Muscle of leg (tissue), 11 donors: Measurements from ENCODE around the gene TREML1. TPM values are rescaled to one million over a fixed set of nuclear protein-coding genes. Genes with fewer than 3 reads are reported as not detected.

ENCODE experiments used
- DNase-seq: peaks from one replicate; pipeline ENCODE4 v3.0.0; 2013
- H3K27ac ChIP-seq: one replicate; pipeline ENCODE4 v1.5.1; 2013; ENCODE audit warnings: mild to moderate bottlenecking, low read length, control low read depth
- H3K27me3 ChIP-seq: one replicate; pipeline ENCODE4 v1.6.1; 2013; ENCODE audit warnings: low read length; ENCODE audit not compliant: control insufficient read depth, insufficient read depth
- H3K36me3 ChIP-seq: one replicate; pipeline ENCODE4 v1.6.1; 2013; ENCODE audit warnings: low read length; ENCODE audit not compliant: control insufficient read depth, insufficient read depth
- H3K4me1 ChIP-seq: one replicate; pipeline ENCODE4 v1.6.1; 2013; ENCODE audit warnings: low read length; ENCODE audit not compliant: control insufficient read depth, insufficient read depth
- H3K4me3 ChIP-seq: one replicate; pipeline ENCODE4 v1.5.1; 2013; ENCODE audit warnings: low read length, control low read depth
- H3K9me3 ChIP-seq: replicated peaks from 2 replicates; pipeline ENCODE4 v1.6.1; 2013; ENCODE audit warnings: low read depth, low read length; ENCODE audit not compliant: control insufficient read depth
- WGBS: methylation state at CpG from one replicate; pipeline ENCODE4 v1.1.5; 2013; ENCODE audit warnings: missing lambda C conversion rate; ENCODE audit not compliant: insufficient coverage; 5-methylcytosine and 5-hydroxymethylcytosine counted together
- polyA plus RNA-seq, 8 donors: library from polyadenylated mRNA; unstranded; fragments of 120-200 nt; gene quantifications; one replicate each; pipeline versions ENCODE4 v1.2.1 to v1.2.3, GENCODE V29; 2013; ENCODE audit warnings: inconsistent platforms in 1 of 8, low replicate concordance in 1 of 8; ENCODE audit not compliant: insufficient read length in 8 of 8, insufficient read depth in 1 of 8
- total RNA-seq: library from RNA; stranded (reverse); fragments of 120-200 nt; gene quantifications from one replicate; pipeline ENCODE4 v1.2.4, GENCODE V29; 2013

The TREML1 gene
- total and polyA plus RNA-seq, 9 donors, result 0.10 to 0.49 (median 0.17) TPM; not detected in 1

GRCh38 chr6:41162687-41163418 lies 8.7 kb upstream of the TREML1 start, which contains the start of gene TREM2:
TREM2 (minus strand) TSS chr6:41163116; CDS start chr6:41163082, 34 bp downstream.
- peaks cover 2% of the 10 kb centered on the region for H3K27me3 ChIP-seq
- H3K9me3 ChIP-seq, result no peaks in the 10 kb centered on the region
- H3K36me3 ChIP-seq, result no peaks in the 10 kb centered on the region
- no peak for DNase-seq
- H3K27ac ChIP-seq, result no peak within 1 kb of the TSS
- H3K4me1 ChIP-seq, result peaks cover 17% of the 10 kb centered on the region
- WGBS, result 49% methylated on average over 5 of the region's 10 CpGs
- no peak within 1 kb of the TSS for H3K4me3 ChIP-seq

GRCh38 chr6:41161851-41162552 lies 7.9 kb upstream of the TREML1 start:
- 81% methylated on average over 4 of the region's 13 CpGs for WGBS
- DNase-seq, result peak; percentile 22
- H3K4me3 ChIP-seq, result no peak overlapping the region
- H3K27ac ChIP-seq, result no peak overlapping the region
- no peaks in the 10 kb centered on the region for H3K9me3 ChIP-seq
- H3K4me1 ChIP-seq, result peaks cover 17% of the 10 kb centered on the region
- no peaks in the 10 kb centered on the region for H3K36me3 ChIP-seq
- peaks cover 2% of the 10 kb centered on the region for H3K27me3 ChIP-seq

- no peak overlapping the region for H3K4me3 ChIP-seq
- DNase-seq, result no peak
- H3K36me3 ChIP-seq, result no peaks in the 10 kb centered on the region
- peaks cover 2% of the 10 kb centered on the region for H3K27me3 ChIP-seq
- peaks cover 17% of the 10 kb centered on the region for H3K4me1 ChIP-seq
- no peak overlapping the region for H3K27ac ChIP-seq
- 93% methylated on average over 3 of the region's 10 CpGs for whole genome bisulfite sequencing
- no peaks in the 10 kb centered on the region for H3K9me3 ChIP-seq
Measured at GRCh38 chr6:41161380-41161779, 7.2 kb upstream of the TREML1 start.

- DNase-seq, result no peak
- WGBS, result 67% methylated on average over 3 of the region's 3 CpGs
- Histone ChIP-seq H3K27me3 (peaks cover 2% of the 10 kb centered on the region), H3K4me1 (peaks cover 17% of the 10 kb centered on the region), H3K36me3 (no peaks in the 10 kb centered on the region), H3K4me3 (no peak overlapping the region), H3K9me3 (no peaks in the 10 kb centered on the region), H3K27ac (no peak overlapping the region)
Measured at GRCh38 chr6:41160933-41161332, 6.8 kb upstream of the TREML1 start.

- Histone ChIP-seq H3K4me3 (no peak overlapping the region), H3K27ac (no peak overlapping the region), H3K9me3 (no peaks in the 10 kb centered on the region), H3K36me3 (no peaks in the 10 kb centered on the region), H3K27me3 (peaks cover 2% of the 10 kb centered on the region), H3K4me1 (peaks cover 17% of the 10 kb centered on the region)
- peak; percentile 60 for DNase-seq
- 81% methylated on average over 7 of the region's 12 CpGs for WGBS
Measured at GRCh38 chr6:41159415-41160082, 5.4 kb upstream of the TREML1 start.

- H3K27me3 ChIP-seq, result peaks cover 2% of the 10 kb centered on the region
Measured at GRCh38 chr6:41157323-41157722, 3.2 kb upstream of the TREML1 start.

GRCh38 chr6:41156771-41157170 lies 2.6 kb upstream of the TREML1 start:
- H3K27me3 ChIP-seq, result peaks cover 2% of the 10 kb centered on the region
- WGBS, result 91% methylated on average over 6 of the region's 6 CpGs
- H3K9me3 ChIP-seq, result no peaks in the 10 kb centered on the region
- H3K4me1 ChIP-seq, result peaks cover 17% of the 10 kb centered on the region
- no peaks in the 10 kb centered on the region for H3K36me3 ChIP-seq
- H3K27ac ChIP-seq, result no peak overlapping the region
- no peak for DNase-seq
- H3K4me3 ChIP-seq, result no peak overlapping the region

More at GRCh38 chr6:41157323-41157722, 3.2 kb upstream of the TREML1 start:
- 85% methylated on average over 4 of the region's 5 CpGs for WGBS
- H3K4me3 ChIP-seq, result no peak overlapping the region
- no peak overlapping the region for H3K27ac ChIP-seq
- H3K36me3 ChIP-seq, result no peaks in the 10 kb centered on the region
- peak; percentile 28 for DNase-seq
- H3K4me1 ChIP-seq, result peaks cover 17% of the 10 kb centered on the region
- no peaks in the 10 kb centered on the region for H3K9me3 ChIP-seq

- Histone ChIP-seq H3K36me3 (no peaks in the 10 kb centered on the region), H3K9me3 (no peaks in the 10 kb centered on the region), H3K4me3 (no peak overlapping the region), H3K27me3 (peaks cover 2% of the 10 kb centered on the region), H3K27ac (no peak overlapping the region), H3K4me1 (peaks cover 17% of the 10 kb centered on the region)
- 90% methylated on average over 3 of the region's 4 CpGs for WGBS
- DNase-seq, result no peak
Measured at GRCh38 chr6:41156001-41156400, 1.9 kb upstream of the TREML1 start.

- H3K4me3 ChIP-seq, result no peak overlapping the region
- H3K27me3 ChIP-seq, result peaks cover 2% of the 10 kb centered on the region
- no peak overlapping the region for H3K27ac ChIP-seq
- WGBS, result no CpG with 5 or more reads among the region's 7 CpGs
- no peaks in the 10 kb centered on the region for H3K9me3 ChIP-seq
- no peaks in the 10 kb centered on the region for H3K36me3 ChIP-seq
- peaks cover 17% of the 10 kb centered on the region for H3K4me1 ChIP-seq
- no peak for DNase-seq
Measured at GRCh38 chr6:41155132-41155805, 1.1 kb upstream of the TREML1 start.
